ENCODE measurements around the gene CNNM2. TPM values are rescaled to one million over a fixed set of nuclear protein-coding genes. Genes with fewer than 3 reads are reported as not detected.
"Not testable (repeated sequence)": the region's sequence is repeated elsewhere in the genome, so short reads cannot be mapped to it uniquely, and the experiment has no call there.

The CNNM2 gene
- total RNA-seq, 1 experiment from 2014 or later: 4.1 TPM

DNA sequence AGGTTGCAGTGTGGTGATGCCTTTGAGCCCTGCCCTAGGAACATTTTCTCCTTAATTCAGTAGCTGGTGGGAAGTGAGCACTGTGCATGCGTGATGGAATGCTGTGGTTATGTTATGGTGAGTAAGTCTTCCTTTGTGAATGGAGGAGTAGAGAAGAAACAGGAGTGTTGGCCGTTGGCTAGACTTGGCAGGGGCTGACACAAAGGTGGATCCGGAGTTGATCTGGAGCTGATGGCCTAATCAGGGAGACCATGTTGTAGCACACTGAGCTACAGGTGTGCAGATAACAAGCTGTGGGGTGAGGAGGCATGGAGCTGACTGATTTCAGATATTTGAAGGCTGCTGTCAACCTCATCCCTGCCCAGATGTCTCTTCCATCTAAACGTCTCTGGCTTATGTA, 122.3 kb downstream of the CNNM2 start:
- peak; percentile 11 for DNase-seq (ENCODE audit: low spot score)

DNA sequence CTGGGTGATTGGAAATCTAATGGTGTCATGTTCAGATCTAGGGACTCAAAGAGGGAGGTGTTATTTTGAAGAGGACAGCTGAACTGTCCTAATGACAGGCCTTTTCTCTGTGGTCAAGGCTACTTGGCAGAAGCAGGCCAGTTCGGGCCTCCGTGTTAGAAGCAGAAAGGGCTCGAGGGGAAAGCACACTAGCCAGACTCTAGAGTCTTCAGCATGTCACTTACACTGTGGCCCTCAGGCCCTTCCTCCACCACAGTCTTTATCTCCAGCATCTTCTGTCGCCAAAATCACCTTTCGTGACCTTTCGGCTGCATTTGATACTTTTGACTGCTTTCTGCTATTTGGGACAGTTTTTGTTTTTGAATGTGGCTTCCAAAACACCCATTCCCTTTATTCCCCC, 123.3 kb downstream of the CNNM2 start:
- DNase-seq (ENCODE audit: low spot score): no peak

DNA sequence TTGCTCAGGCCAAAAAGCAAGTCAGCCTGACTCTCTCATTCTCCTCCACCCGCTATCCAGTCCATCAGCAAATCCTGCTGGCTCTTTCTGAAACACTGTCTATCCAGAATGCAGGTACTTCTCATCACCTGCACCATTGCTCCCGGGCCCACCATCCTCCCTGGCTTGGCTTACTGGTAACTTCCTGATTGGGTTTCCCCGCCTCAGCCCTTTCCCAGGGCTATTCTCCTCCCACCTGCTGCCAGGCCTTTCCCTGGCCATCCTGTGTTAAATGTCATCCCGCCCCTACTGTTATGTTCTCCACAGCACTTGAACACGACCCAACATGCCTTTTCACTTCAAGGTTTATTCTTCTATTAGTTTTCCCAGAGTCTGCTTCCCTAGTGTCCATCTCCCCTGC, 124.0 kb downstream of the CNNM2 start:
- DNase-seq (ENCODE audit: low spot score): no peak

DNA sequence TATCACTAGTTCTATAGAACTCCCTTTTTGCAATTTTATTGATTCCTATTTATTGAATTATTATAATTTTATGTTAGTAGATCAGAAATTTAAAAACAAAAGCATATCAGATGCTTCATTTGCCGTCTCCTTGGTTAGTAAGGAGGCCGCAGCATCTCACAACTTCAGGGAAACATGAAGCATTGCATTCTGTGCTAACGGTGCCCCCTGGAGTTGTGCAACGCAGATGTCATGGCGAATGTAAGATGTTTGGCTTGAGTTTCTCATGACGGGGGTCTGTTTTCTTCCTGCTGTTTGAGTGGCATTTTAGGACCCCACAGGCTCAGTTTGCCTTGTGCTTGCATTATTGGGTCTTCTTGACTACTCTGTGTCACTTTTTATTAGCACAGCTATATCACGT, 124.8 kb downstream of the CNNM2 start:
- no peak for DNase-seq (ENCODE audit: low spot score)

DNA sequence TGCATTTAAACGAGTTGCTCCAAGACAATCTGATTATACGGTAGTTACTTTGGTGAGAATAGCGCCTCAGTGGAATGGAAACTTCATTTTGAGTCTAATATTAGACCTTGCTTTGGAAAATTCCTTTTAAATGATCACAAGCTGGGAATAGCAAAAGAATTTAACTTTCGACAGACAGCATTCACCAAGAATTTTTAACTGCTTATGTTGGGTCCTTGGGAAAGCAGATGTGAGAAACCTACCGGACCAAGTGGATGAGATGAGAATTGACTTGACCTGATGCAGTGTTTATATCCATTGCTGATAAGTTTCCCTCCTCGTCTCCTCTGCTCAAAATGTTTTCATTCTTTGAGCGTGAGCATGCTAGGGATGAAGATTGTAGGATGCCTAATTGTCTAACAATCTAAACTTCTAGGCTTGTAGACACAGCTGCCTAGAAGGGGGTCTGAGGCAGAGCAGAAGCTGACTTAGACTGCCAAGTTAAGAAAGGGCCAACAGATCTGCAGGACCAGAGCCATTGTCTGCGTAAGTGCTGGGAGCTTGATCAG, 126.9 kb downstream of the CNNM2 start:
- no peak for DNase-seq (ENCODE audit: low spot score)

DNA sequence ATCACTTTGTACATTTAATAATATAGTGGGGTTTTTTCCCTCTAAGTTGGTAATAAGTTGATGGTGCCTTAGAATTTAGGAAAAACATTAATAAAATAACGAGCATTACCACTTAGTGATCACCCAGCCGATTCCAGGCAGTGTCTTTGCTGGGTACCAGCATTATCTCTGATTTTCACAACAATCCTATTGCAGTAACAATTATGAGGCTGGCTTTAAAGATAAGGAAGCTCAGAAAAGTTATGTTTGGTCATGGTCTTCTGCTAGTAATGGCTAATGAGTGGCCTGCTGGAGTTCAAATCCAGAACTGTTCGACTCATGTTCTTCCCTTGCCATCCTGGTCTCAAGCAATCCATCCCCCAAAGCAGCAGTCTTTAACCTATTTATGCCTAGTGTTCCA, 127.9 kb downstream of the CNNM2 start:
- DNase-seq (ENCODE audit: low spot score): no peak

DNA sequence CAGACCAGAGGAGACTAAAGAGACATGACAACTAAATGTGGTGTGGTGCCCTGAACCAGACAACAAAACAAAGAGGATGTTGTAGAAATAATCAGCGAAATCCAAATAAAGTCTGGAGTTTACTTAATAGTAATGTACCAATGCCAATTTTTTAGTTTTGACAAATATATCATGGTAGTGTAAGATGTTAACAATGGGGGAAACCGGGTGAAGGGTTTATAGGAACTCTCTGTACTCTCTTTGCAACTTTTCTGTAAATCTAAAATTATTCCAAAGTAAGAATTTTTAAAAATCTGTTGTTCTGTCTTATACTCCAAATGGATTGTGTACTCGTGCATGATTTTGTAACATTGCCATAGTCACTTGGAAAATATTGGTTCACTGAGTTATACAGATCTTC, 129.3 kb downstream of the CNNM2 start:
- no peak for DNase-seq (ENCODE audit: low spot score)

DNA sequence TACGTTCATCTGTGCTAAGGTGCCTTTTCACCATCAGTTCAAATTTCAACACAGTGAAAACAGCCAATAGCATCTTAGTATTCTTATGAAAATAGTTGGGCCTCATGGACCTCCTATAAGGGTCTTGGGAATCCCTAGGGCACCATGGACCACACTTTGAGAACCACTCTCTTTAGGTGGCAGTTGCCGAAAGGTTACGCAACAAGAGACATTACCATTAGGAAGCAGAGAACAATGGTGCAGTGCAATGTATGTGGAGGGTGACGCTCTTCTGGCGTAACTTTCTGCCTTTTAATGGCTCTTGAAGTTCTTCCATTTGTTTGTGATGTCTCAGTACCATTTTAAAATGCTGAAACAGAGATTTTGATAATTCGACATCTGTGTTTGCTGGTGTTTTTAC, 131.1 kb downstream of the CNNM2 start:
- DNase-seq (ENCODE audit: low spot score): no peak

DNA sequence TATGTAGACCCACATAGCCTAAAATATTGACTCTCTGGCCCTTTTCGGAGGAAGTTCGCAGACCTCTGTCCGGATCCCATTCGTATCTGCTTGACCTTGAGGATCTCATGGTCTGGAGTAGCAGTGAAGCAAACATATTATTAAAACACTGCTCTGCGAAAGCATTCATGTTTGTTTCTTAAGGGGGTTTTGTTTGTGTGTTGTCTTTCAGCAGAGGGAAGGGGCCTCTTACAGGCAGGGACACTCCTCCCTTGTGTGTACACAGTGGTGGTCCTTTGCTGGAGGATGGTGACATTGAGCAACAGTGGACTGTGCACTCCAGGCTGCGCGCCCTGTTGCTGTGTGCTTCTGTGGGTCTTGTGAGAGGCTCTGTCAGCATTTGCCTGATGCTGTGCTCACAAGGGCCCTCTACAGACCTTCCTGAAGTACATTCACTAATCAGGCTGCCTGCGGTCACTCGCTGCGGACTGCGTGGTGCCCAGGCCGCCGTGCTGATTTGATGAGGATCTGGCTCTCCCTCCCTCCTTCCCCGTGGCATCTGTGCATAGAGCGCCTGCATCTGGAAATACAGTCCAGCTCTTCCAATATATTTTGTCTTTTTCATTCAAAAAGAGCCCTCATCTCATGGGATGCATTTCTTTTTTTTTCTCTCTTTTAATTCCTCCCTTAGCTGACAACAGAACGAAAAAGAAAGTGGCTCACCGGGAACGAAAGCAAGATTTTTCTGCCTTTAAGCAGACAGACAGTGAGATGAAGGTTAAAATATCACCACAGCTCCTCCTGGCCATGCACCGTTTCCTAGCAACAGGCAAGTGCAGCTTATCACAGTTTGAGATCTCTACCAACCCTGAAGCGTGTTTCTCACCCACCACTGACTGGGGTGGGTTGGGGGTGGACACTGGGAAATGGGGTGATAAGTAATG, 135.8 kb downstream of the CNNM2 start:
- peak; percentile 74 for DNase-seq (ENCODE audit: low spot score)

DNA sequence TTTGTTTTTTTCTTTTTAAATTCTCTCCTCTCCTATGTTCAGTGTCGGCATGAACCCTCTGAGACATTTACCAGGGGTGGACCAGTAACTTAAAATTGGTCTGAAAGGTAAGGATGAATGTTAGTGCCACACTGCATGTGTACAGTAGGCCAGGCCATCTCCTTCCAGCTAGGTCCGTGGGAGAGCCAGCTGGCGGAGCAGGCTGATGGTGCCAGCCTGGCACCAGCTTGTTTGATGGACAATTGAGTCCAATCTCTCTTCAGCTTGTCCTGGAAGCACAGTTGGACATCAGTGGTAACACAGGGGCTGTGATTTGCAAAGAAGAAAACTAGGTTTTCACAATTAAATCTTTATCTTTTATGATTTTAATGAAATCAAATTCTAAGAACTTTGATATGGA, 136.5 kb downstream of the CNNM2 start:
- DNase-seq (ENCODE audit: low spot score): no peak

DNA sequence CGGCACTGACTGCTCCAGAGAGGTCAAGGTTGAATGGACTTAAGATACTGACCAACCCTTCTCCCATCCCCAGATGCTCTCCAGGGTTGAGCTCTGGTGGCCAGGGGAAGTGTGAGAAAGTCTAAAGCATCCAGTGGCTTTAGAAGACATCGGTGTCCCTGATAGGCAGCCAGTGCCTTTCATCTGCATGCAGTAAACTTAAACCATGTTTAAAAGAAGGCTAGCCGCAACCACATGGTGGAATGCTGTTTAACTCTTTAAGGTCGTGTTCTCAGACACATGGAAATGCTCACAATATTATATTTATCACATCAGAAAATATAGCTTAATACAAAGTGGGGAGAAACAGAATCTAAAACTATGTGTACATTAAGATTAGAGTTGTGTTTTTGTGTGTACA, 137.0 kb downstream of the CNNM2 start:
- DNase-seq (ENCODE audit: low spot score): no peak

DNA sequence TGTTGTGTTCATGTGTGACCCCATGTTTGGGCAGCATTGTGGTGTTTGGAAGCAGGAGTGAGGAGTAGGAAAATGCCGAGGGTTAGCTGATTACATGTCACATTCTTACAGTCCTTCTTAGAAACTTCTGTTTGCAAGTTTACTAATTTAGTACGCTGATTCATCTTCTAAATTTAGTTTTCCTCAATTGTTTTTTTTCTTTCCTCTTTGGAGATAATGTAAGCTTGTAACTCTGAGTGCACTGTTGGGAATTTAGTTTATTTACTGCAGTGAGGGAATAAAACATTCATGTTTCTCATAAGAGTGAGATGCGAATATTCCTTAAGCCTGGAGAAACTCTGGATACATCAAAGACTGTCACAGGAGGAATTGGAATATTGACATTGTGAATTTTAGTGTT, 139.9 kb downstream of the CNNM2 start:
- DNase-seq (ENCODE audit: low spot score): no peak

DNA sequence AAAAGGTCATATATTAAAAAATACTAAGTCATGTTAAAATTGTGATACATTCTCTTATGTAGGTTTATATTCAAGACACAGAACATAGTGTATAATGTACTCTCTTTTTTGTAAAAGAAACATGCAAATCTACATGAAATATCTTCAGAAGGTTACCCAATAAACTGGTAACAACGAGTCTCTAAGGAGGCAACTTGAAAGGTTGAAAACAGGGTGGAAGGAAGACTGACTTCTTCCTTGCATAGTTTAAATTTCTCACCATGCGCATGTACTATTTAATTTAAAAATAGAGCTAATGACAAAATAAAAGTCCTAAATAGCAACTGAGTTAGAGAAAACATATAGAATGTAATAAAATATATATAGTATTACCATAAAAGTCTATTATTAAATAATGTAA, 142.5 kb downstream of the CNNM2 start:
- DNase-seq (ENCODE audit: low spot score): no peak

DNA sequence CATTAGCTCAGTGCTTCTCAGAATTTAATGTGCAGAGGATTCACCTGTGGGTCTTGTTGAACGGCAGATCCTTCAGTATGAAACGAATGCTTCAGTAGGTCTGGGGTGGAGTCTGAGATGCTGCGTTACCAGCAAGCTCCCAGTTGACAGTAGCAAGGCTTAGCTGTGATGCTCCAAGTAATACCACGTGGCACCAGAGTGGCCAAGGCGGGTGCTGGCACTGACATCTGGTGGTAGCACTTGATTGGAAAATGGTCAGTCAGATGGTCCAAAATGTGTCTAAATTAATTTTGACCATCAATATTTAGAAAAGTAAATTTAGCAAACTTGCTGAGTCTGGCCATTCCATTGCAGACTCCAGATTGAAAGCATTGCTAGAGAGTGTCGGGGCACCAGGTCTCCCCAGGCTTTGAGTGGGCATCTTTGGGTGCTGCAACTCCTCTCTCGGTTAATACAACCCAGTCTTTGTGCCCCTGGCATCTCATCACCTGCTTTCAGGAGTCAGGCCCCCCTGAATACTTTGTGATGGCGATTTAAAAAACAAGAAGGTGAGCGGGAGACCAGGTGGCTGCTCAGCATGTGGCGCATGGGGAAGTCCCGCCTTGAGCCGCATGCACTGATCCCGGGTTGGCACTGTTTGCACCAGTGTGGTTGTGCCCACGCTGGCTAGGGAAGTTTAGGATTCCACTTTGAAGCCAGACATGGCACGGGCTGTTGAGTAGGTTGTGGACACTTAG, 144.9 kb downstream of the CNNM2 start:
- DNase-seq (ENCODE audit: low spot score): peak; percentile 14

DNA sequence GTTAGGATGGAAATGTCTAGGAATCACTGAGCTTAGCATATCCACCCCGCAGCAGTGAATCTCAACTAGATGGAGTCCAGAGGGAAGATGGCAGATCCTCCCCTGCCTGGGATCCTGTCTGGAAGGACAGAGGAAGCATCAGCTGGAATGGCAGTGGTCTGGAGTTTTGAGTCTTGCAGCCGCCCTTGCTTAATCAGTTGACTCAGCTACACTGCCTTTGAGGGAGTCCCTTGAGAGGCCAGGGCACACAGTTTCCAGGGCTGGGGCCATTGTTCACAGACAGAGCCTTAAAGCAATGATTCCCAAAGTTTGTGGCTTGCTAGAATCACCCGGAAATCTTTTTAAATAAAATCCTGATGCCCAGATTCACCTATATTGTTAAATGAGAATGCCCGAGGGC, 146.9 kb downstream of the CNNM2 start:
- no peak for DNase-seq (ENCODE audit: low spot score)

DNA sequence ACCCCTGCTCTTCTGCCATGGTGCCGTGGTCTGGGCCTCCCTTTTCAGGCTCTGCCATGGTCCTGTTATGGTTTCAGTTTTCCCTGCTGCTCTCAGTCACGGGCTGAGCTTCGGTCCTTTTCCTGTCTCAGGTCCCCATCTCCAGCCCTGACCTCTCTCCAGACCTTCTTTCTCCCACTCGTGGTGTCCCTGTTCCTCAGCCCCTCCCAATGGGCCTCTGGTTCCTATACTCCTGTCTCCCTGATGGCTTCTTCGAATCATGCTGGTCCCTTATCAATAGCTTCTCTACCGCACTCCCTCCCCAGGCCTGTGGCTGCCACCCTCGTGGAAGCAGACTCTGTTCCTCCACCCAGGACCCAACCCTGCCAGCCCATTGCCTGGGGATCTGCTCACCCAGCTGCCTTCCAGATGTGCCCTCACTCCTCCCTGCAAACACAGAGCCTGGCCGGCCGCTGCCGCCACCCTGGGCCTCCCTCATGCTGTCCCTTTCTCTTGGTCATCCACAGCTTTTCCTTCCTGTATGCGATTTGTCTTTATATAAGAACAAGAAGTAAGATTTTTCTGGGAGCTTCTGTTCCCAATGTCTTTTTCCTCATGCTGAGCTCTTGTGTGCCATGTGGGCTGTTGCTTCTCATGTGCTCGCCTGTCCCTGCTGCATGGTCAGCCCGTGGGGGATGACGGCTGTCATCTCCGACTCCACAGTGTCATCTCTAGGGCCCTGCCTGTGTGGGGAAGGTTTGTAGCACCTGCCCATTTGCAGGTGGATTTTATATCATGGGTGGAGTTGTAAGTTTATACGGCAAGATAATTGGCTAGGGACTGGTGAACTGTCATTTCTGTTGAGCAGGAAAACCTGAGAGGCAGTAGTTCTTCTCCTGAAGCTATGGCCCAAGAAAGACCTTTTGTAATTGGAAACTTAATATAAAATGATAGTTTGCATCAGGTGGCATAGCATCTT, 148.3 kb downstream of the CNNM2 start:
- DNase-seq (ENCODE audit: low spot score): no peak

DNA sequence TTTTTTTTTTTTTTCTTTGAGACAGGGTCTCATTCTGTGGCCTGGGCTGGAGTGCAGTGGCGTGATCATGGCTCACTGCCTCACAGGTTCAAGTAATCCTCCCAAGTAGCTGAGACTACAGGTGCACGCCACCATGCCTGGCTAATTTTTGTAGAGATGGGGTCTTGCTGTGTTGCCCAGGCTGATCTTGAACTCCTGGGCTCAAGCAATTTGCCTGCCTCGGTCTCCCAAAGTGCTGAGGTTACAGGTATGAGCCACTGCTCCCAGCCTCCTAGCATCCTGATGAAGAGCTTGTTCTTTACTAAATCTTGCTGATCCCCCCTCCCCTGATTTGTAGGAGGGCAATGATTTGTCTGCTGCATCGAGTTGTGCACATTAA, 149.0 kb downstream of the CNNM2 start:
- not testable (repeated sequence) for DNase-seq (ENCODE audit: low spot score)

DNA sequence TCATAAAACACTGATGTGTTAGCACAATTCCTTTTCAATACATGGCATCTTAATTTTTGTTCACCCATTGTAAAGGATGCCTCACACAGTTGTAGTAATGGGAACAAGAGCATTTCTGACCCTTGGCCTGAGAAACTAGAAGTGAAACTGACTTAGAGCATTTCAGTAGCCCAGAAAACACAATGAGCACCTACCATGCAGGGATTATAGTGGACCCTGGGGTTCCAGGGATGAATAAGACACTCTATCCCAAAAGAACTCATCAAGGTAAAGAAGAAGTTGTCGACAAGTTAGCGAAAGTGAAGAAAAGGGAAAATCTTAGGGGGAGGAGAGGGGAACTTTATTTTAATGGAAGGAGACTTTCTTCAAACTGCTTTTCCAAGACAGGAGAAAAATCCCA, 149.4 kb downstream of the CNNM2 start:
- no peak for DNase-seq (ENCODE audit: low spot score)

DNA sequence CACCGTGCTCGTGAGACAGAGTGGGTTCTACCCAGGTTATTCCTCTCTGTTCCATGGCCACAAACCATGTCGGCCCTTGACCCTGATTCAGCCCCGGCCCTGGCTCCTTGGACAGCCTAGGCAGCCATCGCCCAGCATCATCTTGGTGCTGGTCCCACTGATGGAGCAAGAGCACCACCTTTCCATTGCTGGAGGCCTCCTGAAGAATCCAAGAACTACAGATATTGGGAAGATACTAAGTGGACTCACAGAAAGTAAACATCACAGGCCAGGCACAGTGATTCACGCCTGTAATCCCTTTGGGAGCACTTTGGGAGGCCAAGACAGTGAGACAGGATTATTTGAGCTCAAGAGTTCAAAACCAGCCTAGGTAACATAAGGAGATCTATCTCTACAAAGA, 149.9 kb downstream of the CNNM2 start:
- no peak for DNase-seq (ENCODE audit: low spot score)

DNA sequence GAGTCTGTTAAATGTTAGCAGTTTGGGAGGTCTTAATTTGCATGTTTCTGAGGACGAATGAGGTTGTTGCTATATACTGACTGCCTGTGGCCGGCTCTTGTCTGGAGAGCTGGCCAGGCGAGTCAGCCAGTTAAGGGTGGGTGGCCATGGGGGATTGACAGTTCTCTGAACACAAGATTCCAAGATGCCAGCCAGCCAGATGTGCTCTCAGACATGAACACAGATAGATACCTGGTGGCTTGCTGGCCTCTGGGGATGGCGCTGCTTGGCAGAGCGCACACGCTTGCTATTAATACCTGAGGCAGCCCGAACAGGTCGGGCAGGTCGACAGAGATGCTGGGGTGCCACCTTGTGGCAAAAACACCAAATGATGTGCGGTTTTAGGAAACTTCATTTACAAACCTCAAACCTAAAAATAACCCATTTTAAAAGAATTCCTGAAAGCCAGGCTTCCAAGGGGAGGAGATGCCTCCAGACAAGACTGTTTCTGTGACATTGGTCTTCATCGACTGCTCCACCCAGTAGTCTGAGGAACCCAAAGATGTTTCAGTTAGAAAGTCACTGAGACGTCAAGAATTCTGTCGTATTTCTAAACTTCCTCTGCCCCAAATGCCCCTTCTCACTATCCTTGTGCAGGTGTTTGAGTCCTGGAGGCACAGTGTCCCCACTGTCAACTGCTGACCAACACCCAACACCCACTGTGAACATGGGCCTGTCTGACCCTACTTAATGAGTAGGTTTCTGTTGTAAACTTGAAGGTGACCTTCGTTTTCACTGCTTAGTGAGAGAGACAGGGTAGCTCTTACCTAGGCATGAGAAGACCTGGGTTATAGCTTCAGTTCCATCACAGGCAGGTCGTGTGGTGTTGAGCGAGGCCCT, 151.6 kb downstream of the CNNM2 start:
- peak; percentile 57 for DNase-seq (ENCODE audit: low spot score)

DNA sequence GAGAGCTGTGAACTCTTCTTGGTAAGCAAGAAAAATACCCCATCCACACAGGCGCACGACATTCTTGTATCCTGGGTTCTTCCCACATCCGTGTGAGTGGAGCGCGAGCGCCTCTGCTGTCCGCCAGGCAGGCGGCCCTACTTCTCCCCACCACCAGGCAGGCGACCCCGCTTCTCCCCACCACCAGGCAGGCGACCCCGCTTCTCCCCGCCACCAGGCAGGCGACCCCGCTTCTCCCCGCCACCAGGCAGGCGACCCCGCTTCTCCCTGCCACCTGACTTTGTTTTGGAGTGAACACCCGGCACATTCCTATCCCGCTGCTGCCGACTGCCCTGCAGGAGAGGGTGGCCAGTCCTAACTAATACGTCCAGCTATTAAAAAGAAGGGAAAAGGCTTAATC, 154.2 kb downstream of the CNNM2 start:
- DNase-seq (ENCODE audit: low spot score): no peak

Measured in A172 (cell line).